Measurements from ENCODE around the gene ZIC2. TPM values are rescaled to one million over a fixed set of nuclear protein-coding genes. Genes with fewer than 3 reads are reported as not detected.

Gene ZIC2
- total RNA-seq, 1 experiment from 2014 or later = 426 TPM

GRCh38 chr13:99961636-99962035, 19.9 kb upstream of the ZIC2 start:
- Histone ChIP-seq H4K20me1 (ENCODE audit: control insufficient read depth, insufficient read depth, insufficient read length) (no peaks in the 10 kb centered on the region), H2AFZ (ENCODE audit: low read length) (no peak overlapping the region), H4K5ac (ENCODE audit: insufficient read length, low read depth, low read length) (no peak overlapping the region), H3K4ac (ENCODE audit: low read depth, low read length) (no peak overlapping the region), H3T11ph (ENCODE audit: low read length) (no peak overlapping the region), H4K91ac (ENCODE audit: insufficient read length, low read depth, low read length) (no peak overlapping the region), H3K18ac (ENCODE audit: insufficient read length, low read depth, low read length) (no peak overlapping the region), H4K8ac (replicated peaks; ENCODE audit: insufficient read length, low read depth, low read length) (no peak overlapping the region), H3K79me2 (ENCODE audit: insufficient read depth, low read length) (no peaks in the 10 kb centered on the region; the same call in 1 of the 2 replicates), H3K14ac (ENCODE audit: insufficient read depth, low read length) (no peak overlapping the region), H3K9me3 (ENCODE audit: control insufficient read depth, low read depth, low read length) (no peaks in the 10 kb centered on the region), H2BK15ac (ENCODE audit: low read depth, low read length) (no peak overlapping the region), H3K27me3 (ENCODE audit: insufficient read depth, low read length) (peaks cover 20% of the 10 kb centered on the region; the same call in 1 of the 2 replicates), H3K4me1 (ENCODE audit: insufficient read depth, low read length) (no peaks in the 10 kb centered on the region), H3K79me1 (ENCODE audit: insufficient read depth, low read depth, low read length, poor library complexity, severe bottlenecking) (no peaks in the 10 kb centered on the region), H2BK120ac (ENCODE audit: low read depth, low read length, poor library complexity, severe bottlenecking) (no peak overlapping the region), H3K23ac (ENCODE audit: insufficient read length, low read depth, low read length) (no peak overlapping the region), H3K4me2 (ENCODE audit: insufficient read depth, insufficient read length, low read length) (no peak overlapping the region), H2BK12ac (ENCODE audit: insufficient read length, low read depth, low read length) (no peak overlapping the region), H3K9ac (ENCODE audit: extremely low read depth, insufficient read length, low read length) (no peak overlapping the region), H2BK5ac (ENCODE audit: insufficient read length, low read length) (no peak overlapping the region), H3K56ac (ENCODE audit: insufficient read length, low read depth, low read length) (no peak overlapping the region), H2BK20ac (ENCODE audit: low read depth, low read length, poor library complexity, severe bottlenecking) (no peak overlapping the region), H2AK5ac (ENCODE audit: insufficient read length, low read length) (no peak overlapping the region), H3K27ac (ENCODE audit: insufficient read length, low read depth, low read length) (no peak overlapping the region), H3K23me2 (ENCODE audit: insufficient read length, low read depth, low read length, poor library complexity, severe bottlenecking) (peaks cover 30% of the 10 kb centered on the region)
- Mint-ChIP-seq H3K4me3 (no peak overlapping the region), H3K9me3 (no peaks in the 10 kb centered on the region), H3K4me1 (peaks cover 69 to 73% of the 10 kb centered on the region in 2 experiments), H3K27ac (0 out of 7 replicates have a peak overlapping the region, but pooled peaks of 1 of the 3 experiments have one; percentile 6), H3K36me3 (ENCODE audit: insufficient read depth in 1 of 3, low read depth in 3 of 3) (peaks cover 25 to 32% (median 27%) of the 10 kb centered on the region in 3 experiments), H3K27me3 (ENCODE audit: low read depth) (peaks cover 61% of the 10 kb centered on the region)
- no CpG with 5 or more reads among the region's 8 CpGs for WGBS (ENCODE audit: extremely low coverage, insufficient read length, low lambda C conversion rate)
- TF ChIP-seq CTCF (conservative IDR thresholded peaks at IDR 0.05) = no peak
- DNase-seq = no peak

All from H9 (cell line).